Activated naive CD4-positive, alpha-beta T cell treated with anti-CD3 and anti-CD28 coated beads for 36 hours (primary cell): ENCODE results near the gene GGA3. TPM values are rescaled to one million over a fixed set of nuclear protein-coding genes. Genes with fewer than 3 reads are reported as not detected.
"Not testable (repeated sequence)": the region's sequence is repeated elsewhere in the genome, so short reads cannot be mapped to it uniquely, and the experiment has no call there.

Source experiments
- CTCF ChIA-PET: fragments of 350-600 bp; sonication (Branson Sonifier 250); formaldehyde crosslinking; loops from one replicate; lab custom pipeline; 2021; ENCODE audit warnings: antibody characterized with exemption; lab: Charles Lee
- DNase-seq: peaks from one replicate; pipeline ENCODE4 v3.0.0-alpha.2; 2020
- H3K27ac Mint-ChIP-seq: one replicate; pipeline ENCODE4 v1.8.0; 2021; ENCODE audit warnings: mild to moderate bottlenecking, mixed read lengths
- H3K27me3 Mint-ChIP-seq: one replicate; pipeline ENCODE4 v1.8.0; 2021; ENCODE audit warnings: low read depth, mixed read lengths
- H3K36me3 Mint-ChIP-seq: one replicate; pipeline ENCODE4 v1.8.0; 2021; ENCODE audit warnings: low read depth, mixed read lengths
- H3K4me1 Mint-ChIP-seq: one replicate; pipeline ENCODE4 v1.8.0; 2021; ENCODE audit warnings: low read depth, mixed read lengths
- H3K4me3 Mint-ChIP-seq: one replicate; pipeline ENCODE4 v1.8.0; 2021; ENCODE audit warnings: mild to moderate bottlenecking, moderate library complexity, mixed read lengths
- H3K9me3 Mint-ChIP-seq: one replicate; pipeline ENCODE4 v1.8.0; 2021; ENCODE audit warnings: mixed read lengths
- intact Hi-C: fragments of 100-400 bp; cut with micrococcal nuclease; formaldehyde crosslinking; loops from one replicate; pipeline ENCODE4 v1.15.1; 2023
- total RNA-seq, 2 experiments: library from RNA; stranded (reverse); gene quantifications; one replicate each; pipeline ENCODE4 v1.2.3, GENCODE V29; 2021

GGA3 gene
- total RNA-seq, 2 experiments from 2014 or later: 65.7 to 66.1 TPM

DNA sequence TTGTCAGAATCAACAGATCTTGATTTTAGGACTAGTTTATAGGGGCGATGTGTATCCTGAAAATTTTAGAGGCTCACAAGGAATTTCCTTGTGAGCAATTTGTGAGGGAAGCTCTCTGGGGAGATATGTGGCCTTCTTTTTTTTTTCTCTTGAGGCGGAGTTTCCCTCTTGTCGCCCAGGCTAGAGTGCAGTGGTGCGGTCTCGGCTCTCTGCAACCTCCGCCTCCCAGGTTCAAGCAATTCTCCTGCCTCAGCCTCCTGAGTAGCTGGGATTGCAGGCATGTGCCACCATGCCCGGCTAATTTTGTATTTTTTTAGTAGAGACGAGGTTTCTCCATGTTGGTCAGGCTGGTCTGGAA is 54.4 kb downstream of the GGA3 start:
- H3K9me3 Mint-ChIP-seq, DNase-seq, H3K27me3 Mint-ChIP-seq, H3K27ac Mint-ChIP-seq: not testable (repeated sequence)
- Mint-ChIP-seq H3K36me3 (peaks cover 24% of the 10 kb centered on the region), H3K4me3 (peak overlapping the region; percentile 98), H3K4me1 (peaks cover 19% of the 10 kb centered on the region)
- intact Hi-C loops: loop anchor here (10.0 kb wide), 2 partner anchors 198 to 462 kb away; partner anchors contain the start of genes GRB2 and NHERF1
- CTCF ChIA-PET: interaction anchor here (1.2 to 2.5 kb wide), 3 partner anchors 18 to 66 kb away, joined by 3 to 13 read pairs (median 5); partner anchors contain the start of gene MIF4GD

DNA sequence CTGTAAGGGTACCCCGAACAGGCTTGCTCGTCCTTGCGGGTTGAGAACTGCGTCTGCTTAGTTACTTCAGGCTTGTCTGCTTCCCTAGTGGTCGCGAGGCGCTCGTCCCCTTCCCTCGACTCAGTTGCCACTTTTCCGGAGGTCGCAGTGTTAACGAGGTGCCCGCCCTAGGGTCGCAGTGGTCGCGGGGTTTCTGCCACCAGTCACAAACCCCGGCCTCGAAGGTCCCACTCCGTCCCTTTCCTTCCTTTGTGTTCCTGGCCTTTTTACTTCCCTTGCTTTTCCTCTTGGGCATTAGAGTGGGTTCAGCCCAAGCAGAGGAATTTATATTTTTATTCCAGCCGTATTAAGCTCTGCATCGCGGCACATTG is 55.6 kb downstream of the GGA3 start:
- Mint-ChIP-seq H3K4me1 (peaks cover 24% of the 10 kb centered on the region), H3K27ac (peak overlapping the region; percentile 98), H3K27me3 (no peaks in the 10 kb centered on the region), H3K4me3 (peak overlapping the region; percentile 98), H3K36me3 (peaks cover 18% of the 10 kb centered on the region), H3K9me3 (no peaks in the 10 kb centered on the region)
- CTCF ChIA-PET: interaction anchor here (0.8 to 8.6 kb wide), 8 partner anchors 16 to 245 kb away, joined by 3 to 179 read pairs (median 5); partner anchors contain the start of genes ARMC7 and MIF4GD
- no peak for DNase-seq
- intact Hi-C loops: loop anchor here (1.0 to 10.0 kb wide), 6 partner anchors 22 to 461 kb away; partner anchors contain the start of genes GGA3, GRB2, JPT1 and MRPS7

DNA sequence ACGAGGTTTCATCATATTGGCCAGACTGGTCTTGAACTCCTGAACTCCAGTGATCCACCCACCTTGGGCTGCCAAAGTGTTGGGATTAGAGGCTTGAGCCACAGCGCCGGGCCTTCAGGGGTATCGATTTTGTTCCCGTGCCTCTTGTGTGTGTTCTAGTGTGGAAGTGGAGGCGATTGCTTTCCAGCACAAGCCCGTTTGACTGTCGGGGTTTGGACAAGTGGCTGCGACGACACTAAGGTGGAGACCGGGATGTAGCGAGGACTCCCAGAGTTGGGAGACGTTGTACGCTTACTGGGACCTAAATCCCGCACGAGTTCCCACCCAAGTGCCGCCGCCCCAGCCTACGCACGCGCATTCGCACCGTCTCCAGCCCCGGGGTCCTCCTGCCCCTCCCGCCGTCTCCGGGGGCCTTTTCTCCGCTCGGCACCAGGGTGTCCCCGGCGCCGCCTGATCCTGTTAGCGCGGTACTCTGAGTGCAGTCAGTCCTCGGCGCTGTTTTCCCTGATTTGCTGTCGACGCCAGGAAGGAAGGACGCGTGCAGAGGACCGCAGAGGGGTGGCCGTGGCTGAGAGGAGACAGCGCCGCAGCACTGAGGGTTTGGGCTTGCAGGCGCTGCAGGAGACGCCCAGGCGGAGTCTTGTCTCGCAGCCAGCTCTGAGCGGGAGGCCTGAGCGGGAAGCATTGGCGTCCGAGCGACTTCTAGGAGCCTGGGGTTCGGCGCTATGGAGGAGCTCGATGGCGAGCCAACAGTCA is 56.2 kb downstream of the GGA3 start, which contains the start of gene NUP85:
Gene NUP85, plus strand, starts transcription at position 643 of the 756 bp plus-strand sequence. Its CDS starts 83 bp downstream, at position 726.
- DNase-seq: peak; percentile 94
- peak within 1 kb of the TSS; percentile 98 for H3K27ac Mint-ChIP-seq
- CTCF ChIA-PET: interaction anchor here (0.8 to 8.6 kb wide), 8 partner anchors 16 to 244 kb away, joined by 3 to 179 read pairs (median 6); partner anchors contain the start of genes ARMC7 and MIF4GD
- H3K27me3 Mint-ChIP-seq: no peaks in the 10 kb centered on the region
- H3K9me3 Mint-ChIP-seq: no peaks in the 10 kb centered on the region
- peak within 1 kb of the TSS; percentile 98 for H3K4me3 Mint-ChIP-seq
- intact Hi-C loops: loop anchor here (1.0 to 10.0 kb wide), 6 partner anchors 22 to 460 kb away; partner anchors contain the start of genes GGA3, GRB2, JPT1 and MRPS7
- peaks cover 14% of the 10 kb centered on the region for H3K36me3 Mint-ChIP-seq
- peaks cover 24% of the 10 kb centered on the region for H3K4me1 Mint-ChIP-seq

DNA sequence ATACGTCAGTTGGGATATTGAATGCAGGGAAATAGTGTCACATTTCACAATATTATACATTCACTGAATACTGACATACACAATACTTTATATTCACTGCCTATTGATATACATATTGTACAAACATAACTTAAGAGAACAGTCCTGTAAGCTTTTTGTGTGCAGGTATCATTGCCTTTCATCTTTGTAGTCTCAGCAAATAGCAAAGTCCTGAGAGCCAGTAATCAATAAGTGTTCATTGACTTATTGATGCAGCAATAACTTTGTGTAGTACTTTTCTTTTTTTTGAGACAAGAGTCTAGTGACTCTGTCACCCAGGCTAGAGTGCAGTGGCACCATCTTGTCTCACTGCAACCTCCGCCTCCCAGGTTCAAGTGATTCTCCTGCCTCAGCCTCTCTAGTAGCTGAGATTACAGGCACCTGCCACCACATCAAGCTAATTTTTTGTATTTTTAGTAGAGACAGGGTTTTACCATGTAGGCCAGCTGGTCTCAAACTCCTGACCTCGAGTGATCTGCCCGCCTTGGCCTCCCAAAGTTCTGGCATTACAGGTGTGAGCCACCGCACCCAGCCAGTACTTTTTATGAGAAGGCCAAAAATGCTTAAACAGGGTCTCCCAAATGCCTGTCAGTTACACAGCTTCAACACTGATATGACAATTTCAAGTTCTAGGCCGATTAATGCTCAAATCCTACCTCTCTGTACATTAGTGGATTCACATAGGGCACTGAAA is 61.4 kb downstream of the GGA3 start:
- Mint-ChIP-seq H3K4me3 (no peak overlapping the region), H3K9me3 (no peaks in the 10 kb centered on the region), H3K4me1 (peaks cover 8% of the 10 kb centered on the region), H3K27ac (no peak overlapping the region), H3K36me3 (no peaks in the 10 kb centered on the region), H3K27me3 (no peaks in the 10 kb centered on the region)
- no peak for DNase-seq
- CTCF ChIA-PET: interaction anchor here (0.6 to 8.6 kb wide), 13 partner anchors 11 to 276 kb away, joined by 3 to 179 read pairs (median 7); partner anchors contain the start of genes ARMC7, NT5C and OTOP2
- intact Hi-C loops: loop anchor here (2.0 to 10.0 kb wide), 5 partner anchors 68 to 455 kb away; partner anchors contain the start of genes ATP5PD, GRB2, KCTD2 and NHERF1

DNA sequence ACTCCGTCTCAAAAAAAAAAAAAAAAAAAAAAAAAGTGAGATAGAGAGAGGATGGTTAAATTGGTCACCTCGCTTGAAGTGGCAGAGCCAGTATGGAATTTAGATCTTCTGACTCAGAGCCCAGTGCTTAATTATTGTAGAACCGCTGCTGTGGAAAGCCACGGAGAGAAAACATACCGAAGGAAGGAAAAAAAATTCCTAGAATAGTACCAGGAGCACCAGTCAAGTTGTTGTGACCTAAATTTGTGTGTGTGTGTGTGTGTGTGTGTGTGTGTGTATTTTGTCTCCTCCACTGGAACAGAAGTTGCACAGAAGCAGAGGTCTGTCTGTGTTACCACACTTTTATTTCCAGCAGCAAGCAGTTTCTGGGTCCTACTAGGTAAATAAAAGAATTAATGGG is 66.5 kb downstream of the GGA3 start:
- intact Hi-C loops: no loop called here
- Mint-ChIP-seq H3K27me3 (no peaks in the 10 kb centered on the region), H3K36me3 (no peaks in the 10 kb centered on the region), H3K9me3 (no peaks in the 10 kb centered on the region), H3K27ac (no peak overlapping the region), H3K4me3 (no peak overlapping the region), H3K4me1 (no peaks in the 10 kb centered on the region)
- no peak for DNase-seq
- CTCF ChIA-PET: no interaction called here

DNA sequence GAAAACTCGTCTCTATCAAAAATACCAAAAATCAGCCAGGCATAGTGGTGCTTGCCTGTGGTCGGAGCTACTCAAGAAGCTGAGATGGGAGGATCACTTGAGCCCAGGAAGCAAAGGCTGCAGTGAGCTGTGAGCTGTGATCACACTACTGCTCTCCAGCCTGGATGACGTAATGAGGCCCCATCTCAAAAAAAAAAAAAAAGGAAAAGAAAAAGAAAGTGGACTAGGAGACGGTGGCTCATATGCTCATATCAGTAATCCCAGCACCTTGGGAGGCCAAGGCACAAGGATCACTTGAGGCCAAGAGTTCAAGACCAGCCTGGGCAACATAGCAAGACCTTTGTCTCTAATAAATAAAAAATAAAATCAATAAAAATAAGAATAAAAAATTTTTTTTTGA is 69.8 kb downstream of the GGA3 start:
- Mint-ChIP-seq H3K36me3 (no peaks in the 10 kb centered on the region), H3K27me3 (no peaks in the 10 kb centered on the region), H3K4me3 (no peak overlapping the region), H3K4me1 (peaks cover 7% of the 10 kb centered on the region), H3K9me3 (no peaks in the 10 kb centered on the region), H3K27ac (no peak overlapping the region)
- DNase-seq: no peak
- CTCF ChIA-PET: interaction anchor here (0.7 to 6.1 kb wide), 4 partner anchors 9 to 221 kb away, joined by 3 to 64 read pairs (median 5); no protein-coding TSS in a partner anchor
- intact Hi-C loops: no loop called here

DNA sequence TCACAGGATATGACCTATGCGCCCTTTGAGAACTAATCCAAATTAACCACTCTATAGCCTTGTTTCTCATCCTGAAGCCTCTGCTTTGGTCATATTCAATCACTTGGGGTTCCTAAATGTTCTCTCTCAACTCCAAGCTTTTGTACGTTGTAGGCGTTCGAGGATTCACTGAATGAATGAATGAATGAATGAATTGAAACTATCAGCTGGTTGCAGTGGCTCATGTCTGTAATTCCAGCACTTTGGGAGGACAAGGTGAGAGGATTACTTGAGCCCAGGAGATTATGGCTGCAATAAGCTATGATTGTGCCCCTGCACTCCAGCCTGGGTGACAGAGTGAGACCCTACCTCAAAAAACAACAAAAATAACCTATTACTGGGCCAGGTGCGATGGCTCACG is 72.8 kb downstream of the GGA3 start:
- H3K4me3 Mint-ChIP-seq: no peak overlapping the region
- intact Hi-C loops: loop anchor here (1.0 to 10.0 kb wide), 3 partner anchors 7 to 596 kb away; partner anchors contain the start of gene UNK
- peaks cover 17% of the 10 kb centered on the region for H3K4me1 Mint-ChIP-seq
- H3K27ac Mint-ChIP-seq: no peak overlapping the region
- CTCF ChIA-PET: interaction anchor here (0.6 to 6.1 kb wide), 6 partner anchors 12 to 75 kb away, joined by 3 to 64 read pairs (median 3); no protein-coding TSS in a partner anchor
- no peaks in the 10 kb centered on the region for H3K27me3 Mint-ChIP-seq
- DNase-seq: no peak
- no peaks in the 10 kb centered on the region for H3K36me3 Mint-ChIP-seq
- no peaks in the 10 kb centered on the region for H3K9me3 Mint-ChIP-seq

Other genes starting within 250 kb of the GGA3 start
- gene MRPL58, start 248.9 kb downstream of the GGA3 start, total RNA-seq: 10 to 100 TPM; 60.6 to 64.5 TPM
- gene ATP5PD, start 214.6 kb downstream of the GGA3 start, total RNA-seq: 100 to 1,000 TPM; 227 to 249 TPM
- 10 to 100 TPM; 18.7 to 20.8 TPM for gene KCTD2, start 214.4 kb downstream of the GGA3 start, total RNA-seq
- gene SLC16A5, start 173.7 kb downstream of the GGA3 start, total RNA-seq: 1 to 10 TPM; 2.5 to 3.1 TPM
- 1 to 10 TPM; 3.8 to 4.9 TPM for gene ARMC7, start 151.6 kb downstream of the GGA3 start, total RNA-seq
- 10 to 100 TPM; 49.7 to 55.2 TPM for gene NT5C, start 129.9 kb downstream of the GGA3 start, total RNA-seq
- gene JPT1, start 107.1 kb downstream of the GGA3 start, total RNA-seq: 100 to 1,000 TPM; 242 to 258 TPM
- gene SUMO2, start 78.6 kb downstream of the GGA3 start, total RNA-seq: 100 to 1,000 TPM; 633 to 688 TPM
- gene NUP85, start 55.9 kb downstream of the GGA3 start, total RNA-seq: 100 to 1,000 TPM; 112 to 116 TPM
- 10 to 100 TPM; 73.3 to 78.3 TPM for gene MRPS7, start 273 bp upstream of the GGA3 start, total RNA-seq
- 10 to 100 TPM; 43.4 to 45.3 TPM for gene MIF4GD, start 9.6 kb upstream of the GGA3 start, total RNA-seq
- 10 to 100 TPM; 47.5 to 48.4 TPM for gene SLC25A19, start 27.8 kb upstream of the GGA3 start, total RNA-seq
- 100 to 1,000 TPM; 166 to 169 TPM for gene GRB2, start 144.1 kb upstream of the GGA3 start, total RNA-seq
- gene TMEM94, start 195.0 kb upstream of the GGA3 start, total RNA-seq: 10 to 100 TPM; 50.4 to 53.5 TPM